Raji (cell line): Measurements from ENCODE around the gene SULT1C4.

Source experiments
- POLR2A ChIP-seq: IDR thresholded peaks from 2 replicates; pipeline ENCODE4 v1.6.1; 2011; ENCODE audit warnings: low read depth, low read length, control low read depth; ENCODE audit not compliant: insufficient read depth

The SULT1C4 gene

DNA sequence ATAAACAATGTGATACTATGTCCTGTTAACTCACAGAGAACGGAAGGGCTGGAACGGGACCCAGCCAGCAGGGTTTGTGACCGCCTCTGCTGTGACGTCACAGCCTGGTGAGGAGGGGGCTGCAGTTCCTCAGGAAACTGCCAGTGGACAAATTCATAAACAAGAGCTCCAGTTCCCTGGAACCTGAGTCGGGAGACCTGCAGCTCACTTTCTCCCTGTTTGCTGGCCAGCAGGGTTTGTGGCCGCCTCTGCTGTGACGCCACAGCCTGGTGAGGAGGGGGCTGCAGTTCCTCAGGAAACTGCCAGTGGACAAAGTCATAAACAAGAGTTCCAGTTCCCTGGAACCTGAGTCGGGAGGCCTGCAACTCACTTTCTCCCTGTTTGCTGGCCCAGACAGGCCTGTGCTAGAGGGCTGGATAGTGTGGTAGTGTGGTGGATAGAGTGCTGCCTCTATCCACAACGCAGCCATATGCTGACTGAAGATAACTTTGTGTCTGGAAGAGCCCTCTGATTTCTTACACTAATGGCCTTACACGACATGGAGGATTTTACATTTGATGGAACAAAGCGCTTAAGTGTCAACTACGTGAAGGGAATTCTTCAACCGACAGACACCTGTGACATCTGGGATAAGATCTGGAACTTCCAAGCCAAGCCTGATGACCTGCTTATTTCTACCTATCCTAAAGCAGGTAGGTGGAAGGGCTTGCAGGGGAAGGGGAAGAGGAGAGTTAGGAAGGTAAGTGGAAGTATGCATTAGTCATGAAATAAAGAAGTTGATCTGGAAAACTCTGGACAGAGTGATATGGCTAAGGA is at the start of gene SULT1C4:
Gene SULT1C4, plus strand, starts transcription at position 140 of the 816 bp plus-strand sequence. Its CDS starts 384 bp downstream, at position 524.
- TF ChIP-seq POLR2A, result no peak

DNA sequence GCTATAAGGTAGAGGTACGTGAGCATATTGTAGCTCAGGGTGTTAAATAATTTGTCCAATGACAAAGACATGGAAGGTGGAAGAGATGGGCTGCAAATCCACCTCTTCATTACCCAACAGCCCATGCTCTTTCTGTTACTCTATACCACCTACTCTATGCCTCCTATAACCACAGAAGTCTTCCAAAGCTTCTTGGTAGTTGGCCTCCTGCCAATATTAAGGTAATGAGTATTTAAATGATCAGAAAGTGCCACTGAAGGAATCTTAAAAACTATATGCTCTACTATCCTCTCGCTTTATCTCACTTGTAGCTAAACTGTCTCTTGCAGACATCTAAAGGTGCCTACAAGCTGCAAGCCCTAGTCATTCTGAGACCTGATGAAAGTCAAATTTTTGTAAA is 48.0 kb upstream of the SULT1C4 start:
- TF ChIP-seq POLR2A, result no peak

DNA sequence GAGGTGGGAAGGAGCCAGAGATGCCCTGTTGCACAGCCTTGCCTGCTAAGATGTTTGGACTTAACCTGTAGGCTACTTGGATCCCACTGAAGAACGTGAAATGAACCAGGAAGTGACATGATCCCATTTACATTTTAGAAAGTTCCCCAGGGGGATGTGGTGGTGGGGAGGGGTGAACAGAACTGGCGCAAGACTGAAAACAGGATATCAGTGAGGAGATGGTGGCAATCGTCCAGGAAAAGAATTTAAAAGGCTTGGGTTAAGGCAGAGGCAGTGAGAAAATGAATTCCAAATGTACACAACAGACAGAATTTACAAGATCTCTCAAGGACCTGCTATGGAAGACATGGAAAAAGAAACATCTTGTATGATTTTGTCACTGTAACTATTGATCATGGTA is 46.8 kb upstream of the SULT1C4 start:
- TF ChIP-seq POLR2A, result no peak

DNA sequence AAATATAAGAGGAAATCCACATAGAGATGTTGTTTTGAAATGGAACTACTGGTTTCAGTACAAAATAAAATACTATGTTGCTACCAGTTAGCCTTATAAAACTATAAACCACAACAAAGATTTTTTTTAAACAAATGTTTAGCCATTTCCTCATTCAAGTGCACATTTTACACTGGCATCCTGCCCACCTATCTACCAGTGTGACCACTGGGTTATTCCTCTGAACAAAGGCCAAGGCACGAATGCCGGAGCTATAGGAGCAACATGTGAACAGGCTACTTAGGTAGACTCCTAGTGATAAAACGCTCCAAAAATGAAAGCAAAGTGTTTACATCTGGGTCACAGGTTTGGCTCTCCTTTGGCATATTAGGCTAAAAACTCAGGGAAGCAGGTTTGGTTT is 31.8 kb upstream of the SULT1C4 start:
- no peak for TF ChIP-seq POLR2A

DNA sequence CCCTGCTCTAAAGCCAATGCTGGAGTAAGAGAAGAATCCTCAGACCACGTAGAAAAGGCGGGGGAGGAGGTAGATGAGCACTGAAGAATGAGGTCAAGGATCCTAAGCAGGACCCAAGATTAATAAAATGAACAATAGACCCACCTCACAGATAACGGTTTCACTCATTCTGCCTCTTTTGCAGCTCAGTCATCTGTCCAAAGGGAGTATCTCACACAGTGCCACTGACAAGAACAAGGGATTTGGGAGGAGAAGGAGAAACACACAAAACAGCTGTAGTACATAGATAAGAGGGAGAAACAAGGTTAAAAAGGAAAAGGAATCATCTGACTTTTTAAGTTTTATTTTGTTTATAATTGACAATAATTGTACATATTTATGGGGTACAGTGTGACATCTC is 30.9 kb upstream of the SULT1C4 start:
- no peak for TF ChIP-seq POLR2A

DNA sequence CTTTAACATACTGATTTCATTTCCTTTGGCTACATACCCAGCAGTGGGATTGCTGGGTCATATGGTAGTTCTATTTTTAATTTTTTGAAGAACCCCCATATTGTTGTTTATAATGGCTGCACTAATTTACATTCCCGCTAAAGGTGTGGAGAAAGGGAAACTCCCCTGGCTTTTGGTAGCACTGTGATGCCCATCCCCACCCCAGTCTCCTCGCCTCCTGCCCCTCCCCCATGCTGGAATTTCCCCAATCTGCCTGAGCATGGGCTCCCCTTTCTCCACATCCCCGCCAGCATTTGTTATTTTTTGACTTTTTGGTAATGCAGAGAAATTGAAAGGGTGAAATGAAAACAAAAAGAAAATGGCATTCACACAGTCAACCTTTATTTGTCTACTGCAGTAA is 30.0 kb upstream of the SULT1C4 start:
- TF ChIP-seq POLR2A, result no peak

DNA sequence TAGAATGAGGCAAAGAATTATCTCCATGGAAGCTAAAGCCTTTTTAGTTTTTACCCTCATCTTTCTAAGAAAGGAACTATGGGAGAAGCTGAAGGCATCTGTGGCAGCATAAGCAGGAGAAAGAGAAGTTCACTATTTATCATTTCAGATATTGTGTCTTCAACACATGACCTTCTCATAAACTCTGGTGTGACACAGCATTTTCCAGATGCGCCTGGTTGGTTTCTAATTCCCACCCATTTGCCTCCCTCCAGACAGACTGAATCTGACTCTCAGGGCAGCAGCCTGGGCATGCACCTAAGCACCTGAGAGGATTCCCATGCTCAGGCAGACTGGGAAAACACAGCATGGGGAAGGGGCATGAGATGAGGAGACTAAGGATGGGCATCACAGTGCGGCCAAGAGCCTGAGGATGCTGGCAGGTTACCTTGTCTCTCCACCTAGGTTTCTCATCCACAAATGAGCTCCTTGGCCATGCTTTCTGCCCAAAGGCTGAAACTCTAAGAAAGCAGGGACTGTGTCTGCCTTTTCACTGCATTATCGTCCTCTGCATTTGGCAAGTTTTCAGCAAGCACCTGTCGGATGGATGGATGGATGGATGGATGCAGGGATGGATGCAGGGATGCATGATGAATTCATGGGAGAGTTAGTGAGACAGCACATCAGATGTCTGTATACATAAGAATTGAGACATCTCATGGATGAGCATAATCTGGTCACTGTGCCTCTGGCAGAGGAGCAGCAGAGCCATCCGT is 28.8 kb upstream of the SULT1C4 start:
- no peak for TF ChIP-seq POLR2A

DNA sequence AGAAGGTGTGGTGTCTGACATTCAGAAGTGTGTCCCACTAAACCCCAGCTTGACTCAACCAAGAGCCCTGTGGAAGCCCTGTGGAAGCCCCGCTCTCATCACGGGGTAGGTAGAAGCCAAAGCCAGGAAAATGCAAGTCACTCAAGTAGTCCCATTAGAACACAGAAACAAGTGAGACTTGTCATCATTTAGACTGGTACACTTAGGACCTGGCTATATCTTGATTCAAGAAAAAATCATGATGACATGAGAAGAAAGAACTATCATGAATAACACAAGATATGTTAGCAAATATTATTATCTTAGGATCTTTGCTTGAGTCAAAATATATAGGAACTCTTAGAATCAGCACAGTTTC is 28.2 kb upstream of the SULT1C4 start:
- TF ChIP-seq POLR2A, result no peak

DNA sequence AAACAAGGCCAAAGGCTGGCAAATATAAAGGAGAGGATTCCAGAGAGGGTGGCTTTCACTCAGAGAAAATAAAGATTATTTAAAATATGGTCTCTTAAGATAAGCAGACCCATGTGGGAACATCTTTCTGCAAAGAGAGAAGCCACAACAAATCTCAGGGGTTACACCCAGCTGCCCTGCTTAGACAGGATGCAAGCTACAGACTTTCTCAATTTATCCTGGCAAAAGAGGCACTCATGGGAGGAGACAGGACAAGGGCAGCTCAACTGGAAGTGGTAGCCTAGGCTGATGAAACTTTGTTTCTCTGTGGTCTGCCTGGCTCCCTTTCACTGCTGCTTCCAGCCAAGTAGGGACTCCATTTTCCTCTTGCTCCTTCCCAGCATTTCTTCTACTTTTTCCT is 25.9 kb upstream of the SULT1C4 start:
- TF ChIP-seq POLR2A, result no peak

DNA sequence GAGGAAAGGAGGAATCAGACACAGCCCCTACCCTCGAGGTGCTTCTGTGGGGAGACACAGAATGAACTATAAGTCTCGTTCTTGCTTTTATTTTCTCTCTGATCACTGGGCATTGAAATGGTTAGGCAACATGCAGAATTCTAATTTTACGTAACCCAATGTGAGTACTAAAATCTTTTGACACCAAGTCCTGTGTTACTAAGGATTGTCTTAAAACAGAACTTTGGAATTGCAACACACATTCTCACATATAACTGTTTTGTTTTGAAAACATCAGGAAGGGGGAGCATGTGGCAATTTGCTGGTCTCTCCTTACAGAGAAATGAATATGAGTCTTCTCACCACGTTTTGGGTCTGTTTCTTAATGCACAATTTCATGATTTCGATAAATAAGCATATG is 23.6 kb upstream of the SULT1C4 start:
- TF ChIP-seq POLR2A, result no peak

DNA sequence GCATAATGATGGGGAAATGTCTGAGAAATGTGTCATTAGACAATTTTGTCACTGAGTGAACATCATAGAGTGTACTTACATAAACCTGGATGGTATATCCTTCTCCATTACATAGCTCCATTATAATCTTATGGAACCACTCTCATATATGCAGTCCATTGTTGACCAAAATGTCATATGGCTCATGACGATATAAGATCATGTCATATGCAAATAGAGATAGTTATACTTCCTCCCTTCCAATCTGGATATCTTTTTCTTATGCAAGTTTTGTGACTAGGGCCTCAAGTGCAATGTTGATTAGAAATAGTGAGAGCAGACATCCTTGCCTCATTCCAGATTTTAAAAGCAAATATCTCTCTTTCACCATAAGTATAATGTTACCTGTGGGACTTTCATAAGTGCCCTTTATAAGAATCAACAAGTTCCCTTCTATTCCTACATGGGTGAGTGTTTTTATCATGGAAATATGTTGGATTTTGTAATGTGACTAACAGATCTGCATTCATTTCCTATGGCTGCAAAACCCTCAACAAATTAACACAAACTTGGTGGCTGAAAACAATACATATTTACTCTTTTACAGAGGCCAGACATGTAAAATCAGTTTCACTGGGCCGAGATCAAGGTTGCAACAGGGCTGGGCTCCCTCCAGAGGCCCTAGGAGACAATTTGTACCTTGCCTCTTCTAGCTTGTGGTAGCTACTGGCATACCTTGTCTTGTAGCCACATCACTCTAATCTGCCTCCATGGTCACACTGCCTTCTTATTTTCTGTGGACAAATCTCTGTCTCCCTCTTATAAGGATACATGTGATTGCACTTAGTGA is 21.6 kb upstream of the SULT1C4 start:
- TF ChIP-seq POLR2A, result no peak

DNA sequence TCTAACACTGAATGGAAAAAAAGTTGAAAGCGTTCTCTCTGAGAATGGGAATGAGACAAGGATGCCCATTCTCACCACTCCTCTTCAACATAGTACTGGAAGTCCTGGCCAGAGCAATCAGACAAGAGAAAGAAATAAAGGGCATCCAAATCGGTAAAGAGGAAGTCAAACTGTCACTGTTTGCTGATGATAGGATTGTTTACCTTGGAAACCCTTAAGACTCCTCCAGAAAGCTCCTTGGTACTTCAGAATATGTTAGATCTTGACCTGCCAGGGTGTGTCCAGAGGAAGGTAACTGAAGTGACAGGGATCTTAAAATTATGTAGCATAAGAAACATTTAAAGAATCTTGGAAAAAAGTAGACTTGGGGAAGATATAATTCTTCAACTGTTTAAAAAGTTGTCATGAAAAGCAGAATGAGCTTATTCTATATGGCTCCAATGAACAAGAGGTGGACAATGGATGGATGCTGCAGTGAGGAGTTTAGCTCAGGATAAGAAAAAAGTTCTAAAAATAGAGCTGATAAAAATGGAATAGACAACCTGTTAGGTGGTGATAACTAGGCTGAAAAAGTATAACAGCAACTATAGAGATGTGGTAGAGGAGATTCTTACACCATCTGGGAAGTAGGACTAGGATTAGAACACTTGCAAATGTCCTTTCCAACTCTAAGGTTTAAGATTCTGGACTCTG is 16.8 kb upstream of the SULT1C4 start:
- no peak for TF ChIP-seq POLR2A

DNA sequence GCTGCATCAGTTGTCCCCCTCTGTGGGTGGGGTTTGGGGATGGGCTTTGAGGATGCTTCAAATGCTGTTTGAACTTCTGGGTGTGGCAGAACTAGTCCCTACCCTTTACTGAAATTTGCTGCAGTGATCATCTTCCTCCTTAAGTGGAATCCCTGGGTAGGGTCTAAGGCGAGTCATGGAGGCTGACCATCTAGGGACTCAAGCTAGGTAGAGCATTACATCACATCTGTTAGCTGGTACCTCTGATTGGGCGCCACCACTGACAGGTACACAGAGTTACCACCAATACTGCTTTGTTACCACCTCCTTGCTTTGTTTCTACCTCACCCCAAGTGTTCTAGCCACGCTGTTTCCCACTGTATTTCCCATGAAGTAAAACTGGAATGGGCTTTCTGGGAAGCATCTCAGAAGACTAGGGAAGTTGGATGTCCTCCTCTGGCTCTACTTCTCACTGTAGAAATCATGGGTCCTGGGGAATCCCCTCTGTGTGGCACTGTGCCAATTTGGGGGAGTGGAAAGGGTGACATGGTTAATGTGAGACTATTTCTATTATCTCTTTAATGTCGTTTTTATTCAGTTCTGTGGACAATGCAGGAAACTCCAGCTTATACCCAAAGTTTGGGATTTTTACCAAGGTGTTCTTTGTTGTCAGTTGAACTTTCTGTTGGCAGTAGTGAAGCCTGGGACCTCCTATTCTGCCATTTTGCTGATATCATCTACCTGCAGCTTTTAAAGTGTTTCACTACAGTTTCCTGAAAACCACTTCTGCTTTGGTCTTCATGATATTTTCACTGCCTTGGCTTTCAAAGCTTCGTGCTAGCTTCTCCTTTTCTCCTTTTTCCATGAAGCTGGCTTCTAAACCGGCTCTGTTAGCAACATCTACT is 14.5 kb upstream of the SULT1C4 start:
- TF ChIP-seq POLR2A, result no peak

DNA sequence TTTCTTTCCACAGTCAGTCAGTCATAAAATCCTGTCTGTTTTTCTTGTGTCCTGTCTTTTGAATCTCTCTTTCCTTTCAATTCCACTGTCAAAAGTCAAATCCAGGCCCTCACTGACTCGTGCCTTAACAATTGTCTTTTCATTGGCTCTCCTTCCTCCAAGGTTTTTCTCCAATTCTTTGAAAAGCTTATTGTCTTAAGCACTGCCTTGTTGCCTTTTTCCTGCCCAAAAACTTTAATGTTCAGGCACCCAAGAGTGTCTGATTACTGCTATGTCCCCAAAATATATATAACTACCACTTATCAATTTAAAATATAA is 13.9 kb upstream of the SULT1C4 start:
- TF ChIP-seq POLR2A, result no peak
